B cell (primary cell): Measurements from ENCODE around the gene PLCZ1. TPM values are rescaled to one million over a fixed set of nuclear protein-coding genes. Genes with fewer than 3 reads are reported as not detected.

Source experiments
- ATAC-seq: fragments of 200-7000 bp; cut with Tn5 transposase; one replicate; pipeline ENCODE4 v1.10.0; 2021; ENCODE audit warnings: low read depth, mild to moderate bottlenecking, moderate number of reproducible peaks, moderate library complexity
- CTCF ChIA-PET: fragments of 350-600 bp; sonication (Branson Sonifier 250); formaldehyde crosslinking; loops from one replicate; lab custom pipeline; 2021; ENCODE audit warnings: antibody characterized with exemption, inconsistent platforms; lab: Charles Lee
- POLR2A ChIA-PET: fragments of 350-600 bp; sonication (Branson Sonifier 250); formaldehyde crosslinking; loops from one replicate; lab custom pipeline; 2021; ENCODE audit warnings: antibody characterized with exemption; lab: Charles Lee
- DNase-seq: peaks from one replicate; pipeline ENCODE4 v3.0.0; 2013
- H2AFZ ChIP-seq: 2 replicates; pipeline ENCODE4 v1.6.1; 2012; ENCODE audit warnings: mild to moderate bottlenecking, low read depth, low read length; ENCODE audit not compliant: insufficient read depth, poor library complexity, severe bottlenecking
- H3K27ac ChIP-seq, 2 donors: 1 replicate in 1 of 2; 2 replicates in 1 of 2; pipeline ENCODE4 v1.5.1; 2012 to 2013; ENCODE audit warnings: low read length in 2 of 2, mild to moderate bottlenecking in 2 of 2, moderate library complexity in 1 of 2
- H3K27me3 ChIP-seq, 4 experiments: fragments of 200-600 bp in 1 of 4; sonication (generic) in 1 of 4; replicated peaks in 1 of 4; 1 replicate in 2 of 4; 2 replicates in 2 of 4; pipeline versions ENCODE4 v1.6.1 to v1.7.0; 2013 to 2016; ENCODE audit warnings: low read length in 3 of 4, mild to moderate bottlenecking in 2 of 4, mixed read lengths in 1 of 4, moderate library complexity in 1 of 4; ENCODE audit not compliant: insufficient read depth in 4 of 4, control insufficient read depth in 3 of 4; ENCODE audit errors: control extremely low read depth in 1 of 4
- H3K36me3 ChIP-seq, 2 experiments: replicated peaks in 1 of 2; 1 replicate in 1 of 2; 2 replicates in 1 of 2; pipeline versions ENCODE4 v1.6.1 to v1.7.1; 2013; ENCODE audit warnings: low read length in 1 of 2; ENCODE audit not compliant: insufficient read depth in 2 of 2, control insufficient read depth in 1 of 2; ENCODE audit errors: control extremely low read depth in 1 of 2, extremely low read depth in 1 of 2
- H3K4me1 ChIP-seq, 2 donors: fragments of 200-600 bp in 1 of 2; sonication (generic) in 1 of 2; 1 replicate in 1 of 2; 2 replicates in 1 of 2; pipeline versions ENCODE4 v1.5.1 to v1.6.1; 2013 to 2017; ENCODE audit warnings: low read length in 2 of 2; ENCODE audit not compliant: control insufficient read depth in 2 of 2, insufficient read depth in 2 of 2
- H3K4me2 ChIP-seq: replicated peaks from 2 replicates; pipeline ENCODE3; 2012; ENCODE audit warnings: mild to moderate bottlenecking, low read depth, low read length; ENCODE audit not compliant: poor library complexity, severe bottlenecking
- H3K4me3 ChIP-seq, 5 experiments: fragments of 200-600 bp in 1 of 5; sonication (generic) in 1 of 5; 1 replicate in 3 of 5; 2 replicates in 2 of 5; pipeline versions ENCODE4 v1.5.1 to v1.7.0; 2011 to 2016; ENCODE audit warnings: low read length in 4 of 5, mild to moderate bottlenecking in 4 of 5, low read depth in 2 of 5, control low read depth in 1 of 5, moderate library complexity in 1 of 5; ENCODE audit not compliant: insufficient read depth in 1 of 5; ENCODE audit errors: control extremely low read depth in 1 of 5, extremely low read depth in 1 of 5
- H3K79me2 ChIP-seq: fragments of 200-600 bp; sonication (generic); one replicate; pipeline ENCODE4 v1.6.0; 2016; ENCODE audit warnings: low read length; ENCODE audit not compliant: control insufficient read depth, insufficient read depth
- H3K9ac ChIP-seq: fragments of 200-600 bp; sonication (generic); 2 replicates; pipeline ENCODE4 v1.6.1; 2017; ENCODE audit warnings: mild to moderate bottlenecking, low read length, moderate library complexity
- H3K9me3 ChIP-seq, 3 donors: one replicate each; pipeline versions ENCODE4 v1.6.1 to v1.7.1; 2013; ENCODE audit warnings: low read length in 2 of 3; ENCODE audit not compliant: control insufficient read depth in 2 of 3, insufficient read depth in 1 of 3; ENCODE audit errors: control extremely low read depth in 1 of 3
- H4K20me1 ChIP-seq: 2 replicates; pipeline ENCODE4 v1.6.0; 2012; ENCODE audit warnings: mild to moderate bottlenecking, low read length; ENCODE audit not compliant: insufficient read depth, control insufficient read depth, poor library complexity, severe bottlenecking
- H3K27ac Mint-ChIP-seq: one replicate; pipeline ENCODE4 v1.8.0; 2021; ENCODE audit warnings: mixed read lengths
- H3K27me3 Mint-ChIP-seq: one replicate; pipeline ENCODE4 v1.8.0; 2021; ENCODE audit warnings: mixed read lengths
- H3K4me1 Mint-ChIP-seq: one replicate; pipeline ENCODE4 v1.8.0; 2021; ENCODE audit warnings: mixed read lengths
- H3K4me3 Mint-ChIP-seq: one replicate; pipeline ENCODE4 v1.8.0; 2021; ENCODE audit warnings: mixed read lengths
- H3K9me3 Mint-ChIP-seq: one replicate; pipeline ENCODE4 v1.8.0; 2022; ENCODE audit warnings: mixed read lengths; ENCODE audit not compliant: insufficient read depth
- EZH2 ChIP-seq: IDR thresholded peaks from 2 replicates; pipeline ENCODE4 v1.6.1; 2012; ENCODE audit warnings: borderline replicate concordance, low read depth, mild to moderate bottlenecking, moderate library complexity, low read length; ENCODE audit not compliant: insufficient read depth, poor library complexity, severe bottlenecking
- WGBS: methylation state at CpG from one replicate; pipeline ENCODE4 v1.1.5; 2013; ENCODE audit warnings: missing lambda C conversion rate; ENCODE audit not compliant: insufficient coverage; 5-methylcytosine and 5-hydroxymethylcytosine counted together
- intact Hi-C: fragments of 100-400 bp; cut with micrococcal nuclease; formaldehyde crosslinking; loops from one replicate; pipeline ENCODE4 v1.10.0; 2022
- polyA plus RNA-seq: library from polyadenylated mRNA; depleted of rRNA; stranded (reverse); fragments of >200 nt; gene quantifications from 2 replicates; pipeline ENCODE4 v1.2.3, GENCODE V29; 2012
- total RNA-seq, 2 donors: library from RNA; stranded (reverse); fragments of 120-200 nt in 1 of 2; gene quantifications; 1 replicate in 1 of 2; 2 replicates in 1 of 2; pipeline versions ENCODE4 v1.2.3 to v1.2.4, GENCODE V29; 2013 to 2022
- TF ChIP-seq, protein P1 (sequence below): fragments of 200-600 bp; IDR thresholded peaks from one replicate; pipeline ENCODE4 v1.8.0; 2022; ENCODE audit warnings: antibody characterized with exemption, mild to moderate bottlenecking

The PLCZ1 gene
- total and polyA plus RNA-seq, 2 donors (not counting 1 experiment from before 2014, with no cell fraction given), result not detected

DNA sequence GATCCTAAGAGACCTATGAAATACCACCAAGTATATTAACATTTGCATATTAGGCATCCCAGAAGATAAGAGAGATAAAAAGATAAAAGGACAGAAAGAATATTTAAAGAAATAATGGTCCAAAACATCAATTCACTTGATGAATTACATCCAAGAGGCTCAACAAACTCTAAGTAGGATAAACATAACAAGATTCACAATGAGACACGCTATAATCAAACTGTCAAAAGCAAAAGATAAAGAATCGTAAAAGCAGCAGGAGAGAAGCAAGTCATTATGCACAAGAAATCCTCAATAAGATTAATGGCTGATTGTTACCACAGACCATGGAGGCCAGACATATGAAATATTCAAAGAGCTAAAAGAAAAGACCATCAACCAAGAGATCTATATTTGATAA is 79.6 kb downstream of the PLCZ1 start:
- H3K9me3 Mint-ChIP-seq, result peaks cover 19% of the 10 kb centered on the region
- CTCF ChIA-PET, result no interaction called here
- H3K4me1 ChIP-seq, result no peaks in the 10 kb centered on the region
- H3K27ac ChIP-seq, result no peak overlapping the region
- no peak overlapping the region for H3K4me2 ChIP-seq
- H3K79me2 ChIP-seq, result no peaks in the 10 kb centered on the region
- POLR2A ChIA-PET, result no interaction called here
- no peak for TF ChIP-seq EZH2
- TF ChIP-seq, protein P1, sequence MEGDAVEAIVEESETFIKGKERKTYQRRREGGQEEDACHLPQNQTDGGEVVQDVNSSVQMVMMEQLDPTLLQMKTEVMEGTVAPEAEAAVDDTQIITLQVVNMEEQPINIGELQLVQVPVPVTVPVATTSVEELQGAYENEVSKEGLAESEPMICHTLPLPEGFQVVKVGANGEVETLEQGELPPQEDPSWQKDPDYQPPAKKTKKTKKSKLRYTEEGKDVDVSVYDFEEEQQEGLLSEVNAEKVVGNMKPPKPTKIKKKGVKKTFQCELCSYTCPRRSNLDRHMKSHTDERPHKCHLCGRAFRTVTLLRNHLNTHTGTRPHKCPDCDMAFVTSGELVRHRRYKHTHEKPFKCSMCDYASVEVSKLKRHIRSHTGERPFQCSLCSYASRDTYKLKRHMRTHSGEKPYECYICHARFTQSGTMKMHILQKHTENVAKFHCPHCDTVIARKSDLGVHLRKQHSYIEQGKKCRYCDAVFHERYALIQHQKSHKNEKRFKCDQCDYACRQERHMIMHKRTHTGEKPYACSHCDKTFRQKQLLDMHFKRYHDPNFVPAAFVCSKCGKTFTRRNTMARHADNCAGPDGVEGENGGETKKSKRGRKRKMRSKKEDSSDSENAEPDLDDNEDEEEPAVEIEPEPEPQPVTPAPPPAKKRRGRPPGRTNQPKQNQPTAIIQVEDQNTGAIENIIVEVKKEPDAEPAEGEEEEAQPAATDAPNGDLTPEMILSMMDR, result no peak
- H3K27ac Mint-ChIP-seq, result no peak overlapping the region
- intact Hi-C loops, result no loop called here
- peaks cover 0 to 10% (median 3%) of the 10 kb centered on the region in 3 donors for H3K9me3 ChIP-seq
- H3K9ac ChIP-seq, result no peak overlapping the region
- no CpG with 5 or more reads among the region's 2 CpGs for WGBS
- no peaks in the 10 kb centered on the region for H3K27me3 ChIP-seq
- no peak overlapping the region for H2AFZ ChIP-seq
- H3K4me1 Mint-ChIP-seq, result no peaks in the 10 kb centered on the region
- H3K4me3 ChIP-seq, result no peak overlapping the region
- ATAC-seq (no peak), DNase-seq (no peak)
- H3K4me3 Mint-ChIP-seq, result no peak overlapping the region
- H3K27me3 Mint-ChIP-seq, result no peaks in the 10 kb centered on the region
- no peaks in the 10 kb centered on the region for H3K36me3 ChIP-seq
- no peaks in the 10 kb centered on the region for H4K20me1 ChIP-seq

DNA sequence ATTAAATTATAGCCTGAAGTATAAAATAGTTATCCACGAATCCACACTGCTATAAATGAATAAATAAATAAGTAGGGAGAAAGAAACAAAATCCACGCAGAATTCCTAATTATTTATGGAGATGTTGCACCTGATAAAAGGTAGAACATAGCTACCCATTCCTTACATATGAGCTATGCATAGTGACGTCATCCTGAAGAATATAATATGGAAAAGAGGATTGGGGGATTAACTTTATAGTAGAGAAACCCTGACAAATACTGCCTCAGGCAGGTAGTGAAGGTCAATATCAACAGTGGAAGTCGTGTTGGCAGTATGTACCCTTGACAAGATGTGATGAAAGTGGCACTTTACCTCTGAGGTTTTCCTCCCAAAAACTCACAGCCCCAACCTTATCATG is 82.5 kb downstream of the PLCZ1 start:
- intact Hi-C loops, result no loop called here
- no peak for DNase-seq
- H2AFZ ChIP-seq, result no peak overlapping the region
- H3K79me2 ChIP-seq, result no peaks in the 10 kb centered on the region
- H3K9me3 Mint-ChIP-seq, result peaks cover 9% of the 10 kb centered on the region
- H4K20me1 ChIP-seq, result no peaks in the 10 kb centered on the region
- ChIA-PET POLR2A (no interaction called here), CTCF (no interaction called here)
- no peak for TF ChIP-seq EZH2
- TF ChIP-seq, protein P1, result no peak
- no peaks in the 10 kb centered on the region for H3K27me3 Mint-ChIP-seq
- WGBS, result no CpG with 5 or more reads among the region's 4 CpGs
- no peaks in the 10 kb centered on the region for H3K27me3 ChIP-seq
- H3K27ac Mint-ChIP-seq, result no peak overlapping the region
- H3K4me3 ChIP-seq, result no peak overlapping the region
- H3K27ac ChIP-seq, result no peak overlapping the region
- H3K4me1 ChIP-seq, result no peaks in the 10 kb centered on the region
- ATAC-seq, result no peak
- no peaks in the 10 kb centered on the region for H3K4me1 Mint-ChIP-seq
- H3K9me3 ChIP-seq, result peaks cover 0 to 10% (median 3%) of the 10 kb centered on the region in 3 donors
- no peak overlapping the region for H3K4me2 ChIP-seq
- no peak overlapping the region for H3K9ac ChIP-seq
- no peak overlapping the region for H3K4me3 Mint-ChIP-seq
- H3K36me3 ChIP-seq, result no peaks in the 10 kb centered on the region
